GM13977 (cell line): ENCODE data around the gene ATP10D.

Experiments
- DNase-seq: peaks from one replicate; pipeline ENCODE4 v3.0.0; 2012; ENCODE audit warnings: low spot score
- in situ Hi-C: fragments of 300-500 bp; cut with MboI; formaldehyde crosslinking; loops from one replicate; pipeline ENCODE4 v1.12.0; 2022; ENCODE audit warnings: low sequenced_read_pairs, low pct_unique_long_range_greater_than_20kb, mixed read lengths, inconsistent platforms; ENCODE audit not compliant: unreplicated experiment
- TF ChIP-seq, protein P1 (sequence below): IDR thresholded peaks from 2 replicates; pipeline ENCODE4 v1.5.1; 2012; ENCODE audit warnings: mild to moderate bottlenecking, control low read depth; ENCODE audit not compliant: insufficient read depth; ENCODE audit errors: extremely low read depth, missing control alignments

The ATP10D gene

GRCh38 chr4:47617607-47618006 is 132.5 kb downstream of the ATP10D start:
- peak; percentile 12 for DNase-seq
- in situ Hi-C loops, result no loop called here
- TF ChIP-seq, protein P1, sequence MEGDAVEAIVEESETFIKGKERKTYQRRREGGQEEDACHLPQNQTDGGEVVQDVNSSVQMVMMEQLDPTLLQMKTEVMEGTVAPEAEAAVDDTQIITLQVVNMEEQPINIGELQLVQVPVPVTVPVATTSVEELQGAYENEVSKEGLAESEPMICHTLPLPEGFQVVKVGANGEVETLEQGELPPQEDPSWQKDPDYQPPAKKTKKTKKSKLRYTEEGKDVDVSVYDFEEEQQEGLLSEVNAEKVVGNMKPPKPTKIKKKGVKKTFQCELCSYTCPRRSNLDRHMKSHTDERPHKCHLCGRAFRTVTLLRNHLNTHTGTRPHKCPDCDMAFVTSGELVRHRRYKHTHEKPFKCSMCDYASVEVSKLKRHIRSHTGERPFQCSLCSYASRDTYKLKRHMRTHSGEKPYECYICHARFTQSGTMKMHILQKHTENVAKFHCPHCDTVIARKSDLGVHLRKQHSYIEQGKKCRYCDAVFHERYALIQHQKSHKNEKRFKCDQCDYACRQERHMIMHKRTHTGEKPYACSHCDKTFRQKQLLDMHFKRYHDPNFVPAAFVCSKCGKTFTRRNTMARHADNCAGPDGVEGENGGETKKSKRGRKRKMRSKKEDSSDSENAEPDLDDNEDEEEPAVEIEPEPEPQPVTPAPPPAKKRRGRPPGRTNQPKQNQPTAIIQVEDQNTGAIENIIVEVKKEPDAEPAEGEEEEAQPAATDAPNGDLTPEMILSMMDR, result no peak

- no peak for DNase-seq
- TF ChIP-seq, protein P1, result no peak
- in situ Hi-C loops, result no loop called here
These were observed 134.6 kb downstream of the ATP10D start for GRCh38 chr4:47619691-47620090.

DNA sequence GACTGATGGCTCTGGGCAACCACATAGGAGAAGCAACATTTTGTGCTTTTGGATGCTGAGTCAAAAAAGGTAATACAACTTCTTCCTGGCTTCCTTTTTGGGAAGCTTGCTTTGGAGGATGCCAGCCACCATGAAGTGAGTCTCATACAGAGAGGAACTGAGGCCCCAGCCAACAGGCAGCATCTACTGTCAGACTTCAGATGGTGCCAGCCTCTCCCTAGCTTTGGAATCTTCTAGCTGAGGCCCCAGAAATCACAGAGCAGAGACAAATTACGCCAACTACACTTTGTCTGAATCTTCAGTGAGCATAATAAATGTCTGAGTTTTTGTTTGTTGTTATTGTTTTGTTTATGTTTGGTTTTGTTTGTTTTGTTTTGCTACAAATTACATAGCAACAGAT is 136.1 kb downstream of the ATP10D start:
- TF ChIP-seq, protein P1, result no peak
- in situ Hi-C loops, result no loop called here
- DNase-seq, result no peak

DNA sequence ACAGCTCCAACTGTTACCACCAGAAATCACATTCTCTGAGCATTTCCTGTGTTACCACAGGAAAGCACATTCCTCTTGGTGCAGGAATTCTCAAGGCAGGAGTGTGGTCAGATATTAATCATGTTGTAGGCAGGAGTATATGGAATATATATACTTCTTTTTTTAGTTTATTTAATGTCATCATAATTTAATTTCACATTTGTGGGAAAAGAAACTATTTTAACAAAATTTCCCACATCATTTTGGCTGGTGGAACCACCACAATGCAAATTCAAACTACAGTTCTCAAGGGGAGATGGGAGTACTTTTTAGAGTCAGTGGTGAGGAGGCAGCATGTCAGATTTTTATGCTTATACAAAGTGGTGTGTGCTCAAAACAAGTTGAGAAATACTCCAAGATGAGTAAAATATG is 139.0 kb downstream of the ATP10D start:
- no peak for DNase-seq
- TF ChIP-seq, protein P1, result no peak
- in situ Hi-C loops, result no loop called here

GRCh38 chr4:47631161-47631560 is 146.1 kb downstream of the ATP10D start:
- DNase-seq, result no peak
- TF ChIP-seq, protein P1, result no peak
- in situ Hi-C loops, result no loop called here

DNA sequence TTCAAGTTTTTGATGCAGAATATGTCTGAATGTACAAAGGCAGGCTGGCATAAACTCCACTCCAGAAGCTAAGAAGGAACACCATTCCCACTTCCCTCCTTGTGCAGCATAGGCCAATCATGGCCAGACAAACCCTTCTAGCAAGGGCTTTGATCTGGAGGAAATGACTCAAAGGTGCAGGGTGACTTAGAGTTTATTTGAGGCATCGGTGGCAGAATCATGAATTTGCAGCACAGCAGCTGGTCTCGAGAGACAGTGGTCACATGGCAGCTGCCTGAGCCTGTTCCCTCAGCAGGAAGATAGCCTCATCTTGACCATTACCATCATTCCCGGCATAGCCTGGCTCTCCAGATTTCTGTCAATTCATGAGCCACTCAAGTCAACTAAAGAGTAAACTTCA is 154.5 kb downstream of the ATP10D start:
- in situ Hi-C loops, result no loop called here
- DNase-seq, result no peak
- TF ChIP-seq, protein P1, result no peak

DNA sequence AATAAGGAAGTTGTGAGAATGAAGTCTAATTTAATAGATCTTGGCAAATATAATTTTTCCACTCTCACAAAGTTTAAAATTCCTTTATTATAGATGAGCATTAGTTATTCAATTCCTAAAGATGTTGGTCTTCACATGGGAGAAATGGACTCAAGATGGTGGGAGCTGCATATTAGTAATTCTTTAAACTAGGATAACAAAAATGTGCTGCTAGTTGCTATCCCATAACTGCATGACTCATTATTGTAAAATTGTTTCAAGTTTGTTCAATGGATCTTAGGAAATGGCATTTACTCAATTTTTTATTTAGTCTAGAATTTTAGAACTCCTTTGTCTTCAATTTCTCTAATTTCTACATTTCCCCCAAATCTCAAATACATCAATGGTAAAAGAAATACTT is 155.8 kb downstream of the ATP10D start:
- TF ChIP-seq, protein P1, result no peak
- DNase-seq, result no peak
- in situ Hi-C loops, result no loop called here
